CD4-positive, alpha-beta T cell (primary cell): ENCODE data around the gene SRGAP1. TPM values are rescaled to one million over a fixed set of nuclear protein-coding genes. Genes with fewer than 3 reads are reported as not detected.

ENCODE experiments used
- ATAC-seq: fragments of 200-7000 bp; cut with Tn5 transposase; one replicate; pipeline ENCODE4 v1.10.0; 2022; ENCODE audit warnings: mild to moderate bottlenecking; ENCODE audit not compliant: poor library complexity
- CTCF ChIA-PET: fragments of 350-600 bp; sonication (Branson Sonifier 250); formaldehyde crosslinking; loops from one replicate; lab custom pipeline; 2021; ENCODE audit warnings: antibody characterized with exemption, inconsistent platforms; lab: Charles Lee
- POLR2A ChIA-PET: fragments of 350-600 bp; sonication (Branson Sonifier 250); formaldehyde crosslinking; loops from one replicate; lab custom pipeline; 2021; ENCODE audit warnings: antibody characterized with exemption, inconsistent platforms; lab: Charles Lee
- DNase-seq, 14 experiments: peaks; one replicate each; pipeline ENCODE4 v3.0.0-alpha.2; 2013 to 2020; ENCODE audit warnings: mixed read lengths in 2 of 14
- H3K27ac ChIP-seq, 2 donors: one replicate each; pipeline versions ENCODE4 v1.5.1 to v1.7.0; 2013; ENCODE audit warnings: low read length in 2 of 2, low read depth in 1 of 2, mild to moderate bottlenecking in 1 of 2
- H3K27me3 ChIP-seq, 2 experiments: 1 replicate in 1 of 2; 2 replicates in 1 of 2; pipeline versions ENCODE4 v1.6.1 to v1.7.0; 2013; ENCODE audit warnings: low read length in 2 of 2, control low read depth in 1 of 2, mild to moderate bottlenecking in 1 of 2, moderate library complexity in 1 of 2; ENCODE audit not compliant: insufficient read depth in 2 of 2, control insufficient read depth in 1 of 2
- H3K36me3 ChIP-seq: one replicate; pipeline ENCODE4 v1.6.1; 2013; ENCODE audit warnings: low read length, control low read depth; ENCODE audit not compliant: insufficient read depth
- H3K4me1 ChIP-seq: one replicate; pipeline ENCODE4 v1.6.1; 2013; ENCODE audit warnings: low read length, control low read depth; ENCODE audit not compliant: insufficient read depth
- H3K4me3 ChIP-seq: one replicate; pipeline ENCODE4 v1.5.1; 2013; ENCODE audit warnings: mild to moderate bottlenecking, low read length, moderate library complexity
- H3K9me3 ChIP-seq, 2 experiments: 1 replicate in 1 of 2; 2 replicates in 1 of 2; pipeline versions ENCODE4 v1.6.1 to v1.7.0; 2013; ENCODE audit warnings: low read length in 2 of 2, mild to moderate bottlenecking in 2 of 2, control low read depth in 1 of 2, moderate library complexity in 1 of 2; ENCODE audit not compliant: control insufficient read depth in 1 of 2, insufficient read depth in 1 of 2
- H3K27ac Mint-ChIP-seq: one replicate; pipeline ENCODE4 v1.8.0; 2020; ENCODE audit warnings: mixed read lengths
- H3K27me3 Mint-ChIP-seq: one replicate; pipeline ENCODE4 v1.8.0; 2021; ENCODE audit warnings: mixed read lengths
- H3K36me3 Mint-ChIP-seq: one replicate; pipeline ENCODE4 v1.8.0; 2021; ENCODE audit warnings: low read depth, mixed read lengths
- H3K4me1 Mint-ChIP-seq: one replicate; pipeline ENCODE4 v1.8.0; 2021; ENCODE audit warnings: low read depth, mixed read lengths
- H3K4me3 Mint-ChIP-seq: one replicate; pipeline ENCODE4 v1.8.0; 2020; ENCODE audit warnings: mild to moderate bottlenecking, mixed read lengths
- H3K9me3 Mint-ChIP-seq: one replicate; pipeline ENCODE4 v1.8.0; 2020; ENCODE audit warnings: mixed read lengths
- CTCF ChIP-seq: fragments of 200-600 bp; IDR thresholded peaks from one replicate; pipeline ENCODE4 v1.8.0; 2022; ENCODE audit warnings: antibody characterized with exemption, mild to moderate bottlenecking
- intact Hi-C, 2 experiments: fragments of 100-400 bp; cut with DNase I in 1 of 2; cut with micrococcal nuclease in 1 of 2; formaldehyde crosslinking; loops; one replicate each; pipeline versions ENCODE4 v1.15.1 to v1.9.0; 2023 to 2025; cut with DNase I, micrococcal nuclease
- total RNA-seq, 174 experiments: library from RNA in 2 of 174; stranded (reverse) in 2 of 174; gene quantifications; one replicate each; pipeline ENCODE4 v1.2.3 and lab custom pipeline; 2021 to 2026

Gene SRGAP1
- total RNA-seq, 2 experiments from 2014 or later, result 0.03 TPM; not detected in 1

- intact Hi-C loops, result no loop called here
- Histone ChIP-seq H3K4me1 (no peaks in the 10 kb centered on the region), H3K27me3 (peaks cover 1 to 4% of the 10 kb centered on the region in 2 experiments), H3K9me3 (peaks cover 0 to 4% of the 10 kb centered on the region in 2 experiments), H3K4me3 (no peak overlapping the region), H3K27ac (no peak overlapping the region), H3K36me3 (no peaks in the 10 kb centered on the region)
- ATAC-seq, result no peak
- Mint-ChIP-seq H3K4me1 (no peaks in the 10 kb centered on the region), H3K4me3 (no peak overlapping the region), H3K36me3 (no peaks in the 10 kb centered on the region), H3K27ac (no peak overlapping the region), H3K27me3 (peaks cover 8% of the 10 kb centered on the region), H3K9me3 (no peaks in the 10 kb centered on the region)
- POLR2A ChIA-PET, result no interaction called here
- DNase-seq, result no peak
- no peak for TF ChIP-seq CTCF
- CTCF ChIA-PET, result no interaction called here
These were observed 217.4 kb downstream of the SRGAP1 start for GRCh38 chr12:64061868-64062375.

GRCh38 chr12:64063121-64063520 is 218.6 kb downstream of the SRGAP1 start:
- Histone ChIP-seq H3K4me3 (no peak overlapping the region), H3K27ac (no peak overlapping the region), H3K27me3 (peaks cover 0 to 4% of the 10 kb centered on the region in 2 experiments), H3K9me3 (peaks cover 0 to 4% of the 10 kb centered on the region in 2 experiments), H3K36me3 (no peaks in the 10 kb centered on the region), H3K4me1 (no peaks in the 10 kb centered on the region)
- CTCF ChIA-PET, result no interaction called here
- POLR2A ChIA-PET, result no interaction called here
- intact Hi-C loops, result no loop called here
- Mint-ChIP-seq H3K27me3 (peaks cover 13% of the 10 kb centered on the region), H3K9me3 (no peaks in the 10 kb centered on the region), H3K4me3 (no peak overlapping the region), H3K4me1 (no peaks in the 10 kb centered on the region), H3K27ac (no peak overlapping the region), H3K36me3 (no peaks in the 10 kb centered on the region)
- DNase-seq, result no peak
- no peak for TF ChIP-seq CTCF
- ATAC-seq, result no peak

GRCh38 chr12:64064240-64064639 is 219.7 kb downstream of the SRGAP1 start:
- CTCF ChIA-PET, result no interaction called here
- Mint-ChIP-seq H3K9me3 (no peaks in the 10 kb centered on the region), H3K27ac (no peak overlapping the region), H3K36me3 (no peaks in the 10 kb centered on the region), H3K27me3 (peaks cover 13% of the 10 kb centered on the region), H3K4me1 (no peaks in the 10 kb centered on the region), H3K4me3 (no peak overlapping the region)
- no peak overlapping the region for H3K4me3 ChIP-seq
- no peaks in the 10 kb centered on the region for H3K4me1 ChIP-seq
- no peak for DNase-seq
- no peaks in the 10 kb centered on the region for H3K36me3 ChIP-seq
- no peak for TF ChIP-seq CTCF
- H3K9me3 ChIP-seq, result peaks cover 0 to 4% of the 10 kb centered on the region in 2 experiments
- POLR2A ChIA-PET, result no interaction called here
- intact Hi-C loops, result no loop called here
- no peak for ATAC-seq
- no peak overlapping the region for H3K27ac ChIP-seq
- peaks cover 0 to 4% of the 10 kb centered on the region in 2 experiments for H3K27me3 ChIP-seq
